Retinal pigment epithelial cell (primary cell): ENCODE results near the gene C1orf167.

Experiments used
- DNase-seq: peaks from one replicate; pipeline ENCODE4 v3.0.0-alpha.2; 2010; ENCODE audit warnings: low read depth
- H3K4me3 ChIP-seq: 2 replicates; pipeline ENCODE4 v1.5.1; 2011; ENCODE audit warnings: mild to moderate bottlenecking, low read length, control low read depth, moderate library complexity
- TF ChIP-seq, protein P1 (sequence below): conservative IDR thresholded peaks from 2 replicates; pipeline ENCODE4 v1.5.1; 2011; ENCODE audit warnings: low read depth, low read length, control low read depth, inconsistent platforms

Gene C1orf167

DNA sequence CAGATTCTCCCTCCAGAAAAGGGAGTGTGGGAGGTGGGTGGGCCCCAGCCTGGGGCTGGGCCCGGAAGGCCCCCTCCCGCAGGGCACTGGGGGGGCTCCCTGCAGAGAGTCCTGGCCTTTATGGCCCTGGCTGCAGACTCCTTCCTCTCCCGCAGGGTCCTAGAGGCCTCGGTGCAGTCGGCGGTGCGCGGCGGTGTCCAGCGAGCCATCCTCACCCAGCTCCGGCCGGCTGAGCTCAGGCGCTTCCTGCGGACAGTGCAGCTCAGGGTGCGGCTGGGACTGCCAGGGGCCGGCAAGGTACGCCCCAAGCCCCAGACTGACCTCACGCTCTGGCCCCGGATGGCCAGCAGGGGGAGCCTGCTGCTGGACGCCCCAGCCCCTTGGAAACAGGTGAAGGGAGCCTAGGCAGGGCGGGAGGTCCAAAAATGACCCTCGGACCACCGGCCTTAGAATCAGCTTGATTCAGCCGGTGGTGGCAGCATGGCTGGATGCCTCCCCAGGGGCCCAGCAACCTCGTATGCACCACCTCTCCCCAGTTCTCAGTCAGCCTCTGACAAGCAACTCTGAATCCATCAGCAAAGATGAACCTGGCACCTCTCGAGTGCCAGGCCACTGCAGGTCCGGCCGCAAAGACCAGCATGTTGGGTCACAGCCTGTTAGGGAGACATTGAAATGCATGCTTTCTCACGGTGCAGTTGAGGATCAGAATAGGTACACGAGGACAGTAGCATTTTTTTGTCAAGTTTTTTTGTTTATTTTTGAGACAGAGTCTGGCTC is 23.2 kb downstream of the C1orf167 start:
- H3K4me3 ChIP-seq, result peak overlapping the region; percentile 23
- DNase-seq, result no peak
- TF ChIP-seq, protein P1, sequence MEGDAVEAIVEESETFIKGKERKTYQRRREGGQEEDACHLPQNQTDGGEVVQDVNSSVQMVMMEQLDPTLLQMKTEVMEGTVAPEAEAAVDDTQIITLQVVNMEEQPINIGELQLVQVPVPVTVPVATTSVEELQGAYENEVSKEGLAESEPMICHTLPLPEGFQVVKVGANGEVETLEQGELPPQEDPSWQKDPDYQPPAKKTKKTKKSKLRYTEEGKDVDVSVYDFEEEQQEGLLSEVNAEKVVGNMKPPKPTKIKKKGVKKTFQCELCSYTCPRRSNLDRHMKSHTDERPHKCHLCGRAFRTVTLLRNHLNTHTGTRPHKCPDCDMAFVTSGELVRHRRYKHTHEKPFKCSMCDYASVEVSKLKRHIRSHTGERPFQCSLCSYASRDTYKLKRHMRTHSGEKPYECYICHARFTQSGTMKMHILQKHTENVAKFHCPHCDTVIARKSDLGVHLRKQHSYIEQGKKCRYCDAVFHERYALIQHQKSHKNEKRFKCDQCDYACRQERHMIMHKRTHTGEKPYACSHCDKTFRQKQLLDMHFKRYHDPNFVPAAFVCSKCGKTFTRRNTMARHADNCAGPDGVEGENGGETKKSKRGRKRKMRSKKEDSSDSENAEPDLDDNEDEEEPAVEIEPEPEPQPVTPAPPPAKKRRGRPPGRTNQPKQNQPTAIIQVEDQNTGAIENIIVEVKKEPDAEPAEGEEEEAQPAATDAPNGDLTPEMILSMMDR, result peak; percentile 95

DNA sequence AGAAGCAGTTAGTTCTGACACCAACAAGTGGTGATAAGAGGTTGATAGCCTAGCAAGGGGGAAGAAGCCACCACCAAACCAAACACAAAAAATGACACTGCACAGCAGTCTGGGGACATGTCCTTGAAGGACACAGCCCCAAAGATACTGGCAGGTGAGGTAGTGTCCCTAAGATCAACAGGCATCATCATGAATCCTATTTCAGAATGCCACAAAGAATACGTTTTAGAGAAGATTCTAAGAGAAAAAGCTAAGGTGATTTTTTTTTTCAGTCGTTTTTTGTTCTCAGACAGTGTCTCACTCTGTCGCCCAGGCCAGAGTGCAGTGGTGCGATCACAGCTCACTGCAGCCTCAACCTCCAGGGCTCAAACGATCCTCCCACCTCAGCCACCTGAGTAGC is 24.2 kb downstream of the C1orf167 start:
- DNase-seq, result no peak
- TF ChIP-seq, protein P1, result no peak
- no peak overlapping the region for H3K4me3 ChIP-seq

DNA sequence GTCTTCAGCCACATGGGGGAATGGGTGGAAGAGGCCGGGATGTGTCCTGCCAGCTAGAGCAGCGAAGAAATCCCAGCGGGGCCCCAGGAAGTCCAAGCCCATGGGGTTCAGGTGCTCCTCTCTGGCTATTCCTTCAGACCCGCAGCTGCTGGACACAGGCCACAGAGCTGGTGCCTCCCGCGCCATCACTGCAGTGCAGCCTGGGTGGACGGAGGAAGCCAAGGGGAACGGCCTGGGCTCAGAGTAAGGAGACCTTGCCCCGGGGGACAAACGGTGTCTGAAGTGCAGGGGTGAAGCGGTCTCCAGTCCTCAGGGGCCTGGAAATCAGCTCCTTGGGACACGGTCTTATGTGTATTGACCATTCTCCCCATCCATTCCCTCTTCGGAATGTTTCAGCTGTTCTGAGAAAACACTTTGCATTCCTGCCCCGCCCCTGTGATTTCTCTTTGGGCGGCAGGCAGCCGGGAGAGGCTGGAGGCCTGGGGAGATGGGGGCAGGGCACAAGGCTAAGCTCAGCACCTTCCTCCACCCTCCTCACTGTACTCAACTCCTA is 25.3 kb downstream of the C1orf167 start:
- DNase-seq, result no peak
- TF ChIP-seq, protein P1, result no peak
- peak overlapping the region; percentile 27 for H3K4me3 ChIP-seq

DNA sequence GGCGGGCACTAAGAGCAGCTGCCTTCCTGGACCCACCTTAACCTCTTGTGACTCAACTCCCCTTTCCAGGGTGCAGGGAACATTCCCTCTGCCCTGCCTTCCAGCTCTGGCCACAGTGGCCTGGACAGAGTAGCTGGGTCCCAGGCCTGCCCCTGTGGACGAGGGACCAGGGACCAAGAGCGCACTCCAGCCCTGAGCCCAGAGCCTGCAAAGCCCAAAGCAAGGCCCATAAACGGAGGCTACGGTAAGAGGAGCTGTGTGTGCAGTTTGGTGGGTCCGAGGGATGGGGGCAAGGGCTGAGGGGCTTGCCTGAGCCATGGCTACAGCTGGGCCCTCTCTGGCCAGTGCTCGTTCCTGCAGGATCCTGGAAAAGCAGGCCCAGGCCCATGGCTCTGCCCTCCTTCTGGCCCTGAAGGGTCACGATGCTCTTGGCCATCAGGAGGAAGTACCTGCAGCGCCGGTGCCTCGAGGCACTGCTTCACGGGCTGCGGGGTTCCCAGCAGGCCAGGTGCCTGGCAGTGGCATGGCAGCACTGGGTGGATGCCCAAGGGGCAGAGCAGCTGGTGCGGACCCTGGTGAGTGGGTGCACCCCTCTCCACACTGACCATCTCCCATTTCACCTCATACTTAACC is 25.9 kb downstream of the C1orf167 start:
- H3K4me3 ChIP-seq, result no peak overlapping the region
- no peak for DNase-seq
- TF ChIP-seq, protein P1, result no peak

DNA sequence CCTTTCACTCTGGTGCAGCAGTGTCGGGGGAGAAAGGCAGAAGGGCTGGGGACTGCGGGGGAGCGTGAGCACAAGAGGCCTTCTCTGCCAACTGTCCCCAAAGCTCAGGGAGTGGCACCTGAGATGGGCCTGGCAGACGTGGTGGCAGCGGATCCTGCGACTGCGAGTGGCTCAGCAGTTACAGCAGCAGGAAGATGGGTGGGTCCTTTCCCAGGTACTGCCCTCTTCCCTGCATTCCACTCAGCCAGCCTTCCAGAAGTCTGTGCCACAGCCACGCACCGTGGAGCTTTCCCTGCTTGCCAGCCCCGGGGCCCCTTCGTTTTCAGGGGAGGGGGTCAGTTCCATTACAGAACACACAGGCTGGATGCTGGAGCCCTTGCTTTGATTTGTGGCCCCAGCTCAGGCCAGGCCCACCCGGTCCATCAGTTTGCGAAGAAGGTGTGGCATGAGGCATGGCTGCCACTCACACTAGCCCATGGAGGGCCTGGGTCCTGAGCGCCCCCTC is 26.6 kb downstream of the C1orf167 start:
- TF ChIP-seq, protein P1, result no peak
- H3K4me3 ChIP-seq, result no peak overlapping the region
- no peak for DNase-seq

DNA sequence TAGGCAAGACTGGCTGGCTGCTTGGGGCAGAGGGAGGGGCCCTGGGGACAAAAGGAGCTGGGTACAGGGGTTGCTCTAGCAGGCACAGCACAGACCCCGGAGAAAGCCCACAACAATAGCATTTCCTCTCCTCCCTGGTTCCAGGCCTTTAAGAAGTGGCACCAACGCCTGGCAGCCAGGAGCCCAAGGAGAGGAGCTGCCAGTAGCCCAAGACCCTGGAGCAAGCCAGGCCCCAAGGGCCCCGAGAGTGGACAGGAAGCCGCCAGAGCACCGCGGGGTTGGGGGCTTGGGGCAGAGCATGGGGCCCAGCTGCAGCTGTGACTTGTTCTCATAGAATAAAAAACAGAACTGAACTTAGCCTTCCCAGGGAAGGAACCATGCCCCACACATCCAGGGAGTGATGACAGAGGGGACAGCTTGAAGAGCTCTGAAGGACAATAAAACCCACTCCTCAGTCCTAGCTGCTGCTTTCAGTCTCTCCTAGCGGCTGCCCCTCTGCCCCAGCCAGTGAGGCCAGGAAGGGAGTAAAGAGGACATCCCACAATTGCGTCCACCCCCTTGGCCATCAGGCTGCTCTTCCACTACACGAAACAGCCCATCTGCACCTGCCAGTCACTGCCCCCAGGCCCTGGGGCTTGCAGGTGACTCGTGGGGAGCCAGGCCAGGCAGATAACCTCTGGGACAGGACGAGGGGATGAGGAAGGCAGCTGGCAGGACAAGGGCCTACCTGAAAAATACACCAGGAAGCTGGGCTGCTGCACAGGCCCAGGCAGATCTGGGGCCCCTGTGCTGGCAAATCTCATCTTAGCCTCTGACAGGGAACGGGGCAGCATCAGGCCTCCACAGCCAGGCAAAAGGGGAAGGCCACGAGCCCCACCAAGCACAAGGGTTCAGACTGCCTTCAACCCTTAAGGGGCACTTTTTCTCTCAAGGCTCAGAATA is 27.4 kb downstream of the C1orf167 start:
- no peak for DNase-seq

More for the DNA sequence above, 27.4 kb downstream of the C1orf167 start:
- TF ChIP-seq, protein P1, result no peak
- H3K4me3 ChIP-seq, result no peak overlapping the region
